Effector memory CD8-positive, alpha-beta T cell (primary cell): ENCODE data around the gene DUS2.
A peak's percentile ranks its signal among the peaks of the same experiment; 100 is the strongest.

Experiments
- ATAC-seq: fragments of 150-1000 bp; cut with Tn5 transposase; replicated peaks from 2 replicates; pipeline ENCODE4 v1.10.0; 2021; ENCODE audit warnings: mild to moderate bottlenecking, moderate library complexity
- DNase-seq, 3 experiments: peaks; one replicate each; pipeline ENCODE4 v3.0.0; 2021
- H3K27ac Mint-ChIP-seq, 2 donors: one replicate each; pipeline ENCODE4 v1.8.0; 2022; ENCODE audit warnings: mild to moderate bottlenecking in 2 of 2, mixed read lengths in 2 of 2, moderate library complexity in 2 of 2
- H3K27me3 Mint-ChIP-seq, 2 donors: one replicate each; pipeline ENCODE4 v1.8.0; 2022; ENCODE audit warnings: mixed read lengths in 2 of 2
- H3K36me3 Mint-ChIP-seq: one replicate; pipeline ENCODE4 v1.8.0; 2022; ENCODE audit warnings: mild to moderate bottlenecking, moderate library complexity, mixed read lengths; ENCODE audit not compliant: insufficient read depth
- H3K4me1 Mint-ChIP-seq, 2 donors: one replicate each; pipeline ENCODE4 v1.8.0; 2022; ENCODE audit warnings: low read depth in 2 of 2, mixed read lengths in 2 of 2
- H3K4me3 Mint-ChIP-seq, 2 donors: one replicate each; pipeline ENCODE4 v1.8.0; 2022; ENCODE audit warnings: mild to moderate bottlenecking in 2 of 2, mixed read lengths in 2 of 2, moderate library complexity in 2 of 2
- H3K9me3 Mint-ChIP-seq, 2 donors: one replicate each; pipeline ENCODE4 v1.8.0; 2022; ENCODE audit warnings: mixed read lengths in 2 of 2

The DUS2 gene

GRCh38 chr16:68128577-68129305, 105.7 kb downstream of the DUS2 start:
- ATAC-seq: no peak
- DNase-seq: no peak
- Mint-ChIP-seq H3K9me3 (no peaks in the 10 kb centered on the region), H3K27ac (peak overlapping the region in 1 of 2 donors; percentile 44), H3K4me3 (no peak overlapping the region), H3K36me3 (peaks cover 41% of the 10 kb centered on the region), H3K4me1 (peaks cover 45 to 61% of the 10 kb centered on the region in 2 donors), H3K27me3 (no peaks in the 10 kb centered on the region)
